Lung (tissue), 16 donors: Measurements from ENCODE around the gene E2F6. TPM values are rescaled to one million over a fixed set of nuclear protein-coding genes. Genes with fewer than 3 reads are reported as not detected.

Experiments
- ATAC-seq: fragments of 200-7000 bp; cut with Tn5 transposase; one replicate; pipeline ENCODE4 v1.9.1; 2020; ENCODE audit warnings: moderate number of reproducible peaks; ENCODE audit not compliant: insufficient read depth, low FRiP score
- DNase-seq, 3 donors: peaks; one replicate each; pipeline ENCODE4 v3.0.0-alpha.2; 2013 to 2017
- H3K27ac ChIP-seq, 2 donors: one replicate each; pipeline ENCODE4 v1.5.1; 2013; ENCODE audit warnings: mild to moderate bottlenecking in 2 of 2, moderate library complexity in 2 of 2, control low read depth in 1 of 2, inconsistent platforms in 1 of 2, low read depth in 1 of 2, low read length in 1 of 2
- H3K27me3 ChIP-seq, 3 donors: one replicate each; pipeline ENCODE4 v1.5.1; 2013; ENCODE audit warnings: low read length in 2 of 3; ENCODE audit not compliant: control insufficient read depth in 3 of 3, insufficient read depth in 3 of 3
- H3K36me3 ChIP-seq, 4 donors: one replicate each; pipeline ENCODE4 v1.5.1; 2013; ENCODE audit warnings: low read length in 4 of 4, mild to moderate bottlenecking in 1 of 4, moderate library complexity in 1 of 4; ENCODE audit not compliant: control insufficient read depth in 4 of 4, insufficient read depth in 4 of 4
- H3K4me1 ChIP-seq, 5 donors: one replicate each; pipeline ENCODE4 v1.5.1; 2013; ENCODE audit warnings: low read length in 5 of 5, mild to moderate bottlenecking in 2 of 5, moderate library complexity in 1 of 5; ENCODE audit not compliant: control insufficient read depth in 5 of 5, insufficient read depth in 5 of 5
- H3K4me3 ChIP-seq: one replicate; pipeline ENCODE4 v1.5.1; 2013; ENCODE audit warnings: mild to moderate bottlenecking, control low read depth, moderate library complexity
- H3K9ac ChIP-seq, 2 donors: one replicate each; pipeline ENCODE4 v1.5.1; 2013; ENCODE audit warnings: low read length in 2 of 2, control low read depth in 1 of 2; ENCODE audit not compliant: insufficient read depth in 1 of 2
- H3K9me3 ChIP-seq, 4 donors: one replicate each; pipeline ENCODE4 v1.5.1; 2013; ENCODE audit warnings: low read length in 3 of 4, mild to moderate bottlenecking in 1 of 4, moderate library complexity in 1 of 4; ENCODE audit not compliant: control insufficient read depth in 4 of 4, insufficient read depth in 3 of 4
- WGBS, 2 donors: extraction: QIAGEN DNeasy Blood & Tissue Kit; methylation state at CpG; one replicate each; pipeline ENCODE4 v1.1.7; 2013; 5-methylcytosine and 5-hydroxymethylcytosine counted together
- long read RNA-seq, 5 donors: transcript quantifications; one replicate each; lab custom pipeline, GENCODE V29; 2026
- polyA plus RNA-seq, 2 donors: library from polyadenylated mRNA; stranded (reverse); fragments of 200-250 nt; gene quantifications; one replicate each; pipeline ENCODE4 v1.2.1, GENCODE V29; 2013
- total RNA-seq, 2 donors: library from RNA; depleted of rRNA in 1 of 2; stranded (reverse); fragments of >200 nt in 1 of 2; gene quantifications; one replicate each; pipeline ENCODE4 v1.2.1, GENCODE V29; 2014 to 2021
- TF ChIP-seq, protein P1 (sequence below): IDR thresholded peaks from 2 replicates; pipeline ENCODE4 v1.5.1; 2012; ENCODE audit warnings: mild to moderate bottlenecking; ENCODE audit errors: control extremely low read depth, extremely low read depth
- donor health status: control.
- donor health status: control.
- donor health status: Bipolar disorder and iron deficiency.
- donor health status: healthy.
- donor health status: DM: yes; HTN: yes; CAD: no.

The E2F6 gene, protein sequence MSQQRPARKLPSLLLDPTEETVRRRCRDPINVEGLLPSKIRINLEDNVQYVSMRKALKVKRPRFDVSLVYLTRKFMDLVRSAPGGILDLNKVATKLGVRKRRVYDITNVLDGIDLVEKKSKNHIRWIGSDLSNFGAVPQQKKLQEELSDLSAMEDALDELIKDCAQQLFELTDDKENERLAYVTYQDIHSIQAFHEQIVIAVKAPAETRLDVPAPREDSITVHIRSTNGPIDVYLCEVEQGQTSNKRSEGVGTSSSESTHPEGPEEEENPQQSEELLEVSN
- total RNA-seq (10 to 100 TPM; 12.7 to 13.8 TPM), polyA plus RNA-seq (1 to 10 TPM; 8.5 to 9.4 TPM)
- long read RNA-seq, donor 1, partial matches to known transcripts = 0 of 4 reads
- long read RNA-seq, donor 1, other reads (novel, unspliced or antisense) = 0 of 4 reads
- long read RNA-seq, donor 2, partial matches to known transcripts = 0 of 2 reads
- long read RNA-seq, donor 2, other reads (novel, unspliced or antisense) = 0 of 2 reads
- long read RNA-seq, donor 3 = 0 reads
- long read RNA-seq, donor 4, partial matches to known transcripts = 0 of 2 reads
- long read RNA-seq, donor 4, other reads (novel, unspliced or antisense) = 0 of 2 reads
- long read RNA-seq, donor 5, partial matches to known transcripts = 0 of 11 reads
- long read RNA-seq, donor 5, other reads (novel, unspliced or antisense) = 0 of 11 reads

DNA sequence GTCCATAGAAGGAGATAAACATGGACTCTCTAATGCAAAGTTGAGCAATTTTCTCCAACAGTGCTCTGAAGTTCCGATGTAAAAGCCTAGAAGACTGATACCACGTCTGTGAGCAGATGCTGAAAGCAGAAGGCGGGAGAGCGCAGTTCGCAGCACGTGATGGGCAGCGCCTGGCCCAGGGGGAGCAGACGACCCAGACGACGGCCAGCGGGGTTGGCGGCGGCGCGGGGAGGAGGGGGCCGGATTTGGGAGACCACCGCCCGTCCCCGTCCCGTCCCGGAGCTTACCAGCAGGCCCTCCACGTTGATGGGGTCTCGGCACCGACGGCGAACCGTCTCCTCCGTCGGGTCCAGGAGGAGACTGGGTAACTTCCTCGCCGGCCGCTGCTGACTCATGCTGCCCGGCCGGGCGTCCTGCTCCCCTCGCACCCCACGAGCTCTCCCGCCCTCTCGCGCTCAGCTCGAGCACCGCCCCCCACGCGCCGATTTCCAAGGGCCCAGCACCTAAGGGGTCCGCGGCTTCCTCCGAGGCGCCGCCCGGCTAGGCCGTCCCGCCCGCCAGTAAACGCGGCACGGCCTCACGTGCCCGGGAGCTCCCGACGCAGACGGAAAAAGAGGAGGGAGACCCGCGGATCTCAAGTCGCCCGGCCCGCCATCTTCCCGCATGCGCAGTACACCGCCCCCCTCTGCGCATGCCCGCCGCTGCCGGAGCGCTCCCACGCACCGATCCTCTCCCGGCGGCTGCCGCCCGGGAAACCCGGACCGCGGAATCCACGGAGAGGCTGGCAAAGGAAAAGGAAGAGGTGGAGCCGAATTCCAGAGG is at the start of gene E2F6:
Gene E2F6 (minus strand): TSS at position 677 of the 822 bp plus-strand sequence. CDS start 282 bp downstream, at position 395.
- peaks cover 3 to 17% (median 8%) of the 10 kb centered on the region in 5 donors for H3K4me1 ChIP-seq
- DNase-seq (peak; percentile 96 to 97 (median 96)), ATAC-seq (peak; percentile 94)
- H3K9me3 ChIP-seq = no peaks in the 10 kb centered on the region
- H3K27me3 ChIP-seq = no peaks in the 10 kb centered on the region
- peak within 1 kb of the TSS in 1 of 2 donors; percentile 76 for H3K9ac ChIP-seq
- 0 to 1% methylated on average over 53 to 86 of the region's 86 CpGs for WGBS, 2 donors
- peak within 1 kb of the TSS; percentile 89 to 97 for H3K27ac ChIP-seq
- TF ChIP-seq, protein P1, sequence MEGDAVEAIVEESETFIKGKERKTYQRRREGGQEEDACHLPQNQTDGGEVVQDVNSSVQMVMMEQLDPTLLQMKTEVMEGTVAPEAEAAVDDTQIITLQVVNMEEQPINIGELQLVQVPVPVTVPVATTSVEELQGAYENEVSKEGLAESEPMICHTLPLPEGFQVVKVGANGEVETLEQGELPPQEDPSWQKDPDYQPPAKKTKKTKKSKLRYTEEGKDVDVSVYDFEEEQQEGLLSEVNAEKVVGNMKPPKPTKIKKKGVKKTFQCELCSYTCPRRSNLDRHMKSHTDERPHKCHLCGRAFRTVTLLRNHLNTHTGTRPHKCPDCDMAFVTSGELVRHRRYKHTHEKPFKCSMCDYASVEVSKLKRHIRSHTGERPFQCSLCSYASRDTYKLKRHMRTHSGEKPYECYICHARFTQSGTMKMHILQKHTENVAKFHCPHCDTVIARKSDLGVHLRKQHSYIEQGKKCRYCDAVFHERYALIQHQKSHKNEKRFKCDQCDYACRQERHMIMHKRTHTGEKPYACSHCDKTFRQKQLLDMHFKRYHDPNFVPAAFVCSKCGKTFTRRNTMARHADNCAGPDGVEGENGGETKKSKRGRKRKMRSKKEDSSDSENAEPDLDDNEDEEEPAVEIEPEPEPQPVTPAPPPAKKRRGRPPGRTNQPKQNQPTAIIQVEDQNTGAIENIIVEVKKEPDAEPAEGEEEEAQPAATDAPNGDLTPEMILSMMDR = no peak
- peaks cover 0 to 5% (median 3%) of the 10 kb centered on the region in 4 donors for H3K36me3 ChIP-seq
- H3K4me3 ChIP-seq = peak within 1 kb of the TSS; percentile 88

DNA sequence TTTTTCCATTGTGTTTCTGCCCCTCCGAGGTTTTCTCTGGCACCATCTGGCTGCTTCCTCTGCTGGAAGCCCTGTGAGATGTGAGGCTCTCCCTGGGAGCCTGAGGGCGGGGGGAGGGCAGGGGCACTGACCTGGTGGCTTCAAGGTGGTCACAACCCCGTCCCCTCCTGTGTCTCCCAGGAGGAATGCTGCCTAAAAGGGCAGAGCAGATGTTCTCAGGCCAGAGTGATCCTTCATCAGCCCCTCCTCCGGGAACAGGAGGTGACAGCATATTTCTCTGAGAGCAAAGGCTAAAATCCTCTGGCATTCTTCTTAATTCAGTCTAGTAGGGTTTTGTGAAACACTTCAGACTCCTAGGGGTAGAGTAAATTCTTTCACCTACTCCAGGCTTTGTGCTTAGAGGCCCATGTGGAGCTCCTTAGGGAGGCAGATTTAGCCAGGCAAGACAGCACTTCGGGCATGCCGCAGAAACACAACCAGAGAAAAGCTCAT is 49.6 kb upstream of the E2F6 start:
- no peaks in the 10 kb centered on the region for H3K27me3 ChIP-seq
- 61 to 69% methylated on average over 6 of the region's 6 CpGs for WGBS, 2 donors
- H3K4me1 ChIP-seq = peaks cover 0 to 15% (median 0%) of the 10 kb centered on the region in 5 donors
- DNase-seq (no peak), ATAC-seq (no peak)
- TF ChIP-seq, protein P1 = no peak
- no peak overlapping the region for H3K27ac ChIP-seq
- no peaks in the 10 kb centered on the region for H3K9me3 ChIP-seq
- no peak overlapping the region for H3K4me3 ChIP-seq
- H3K36me3 ChIP-seq = no peaks in the 10 kb centered on the region
- H3K9ac ChIP-seq = no peak overlapping the region

DNA sequence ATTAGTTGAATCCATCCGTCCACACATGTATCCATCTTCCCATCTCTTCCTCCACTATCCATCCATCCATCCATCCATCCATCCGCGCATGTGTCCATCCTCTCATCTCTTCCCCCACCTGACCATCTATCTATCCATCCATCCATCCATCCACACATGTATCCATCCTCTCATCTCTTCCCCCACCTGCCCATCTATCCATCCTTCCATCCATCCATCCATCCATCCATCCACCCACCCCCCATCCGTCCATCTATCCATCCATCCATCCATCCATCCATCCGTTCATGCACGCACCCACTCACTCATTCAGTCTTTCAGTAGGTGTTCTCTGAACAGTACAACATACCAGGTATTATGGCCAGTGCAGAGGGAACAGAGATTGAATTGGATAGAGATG is 48.9 kb upstream of the E2F6 start:
- 95 to 97% methylated on average over 6 of the region's 6 CpGs for WGBS, 2 donors
- ATAC-seq = no peak
- H3K9ac ChIP-seq = no peak overlapping the region

More for the DNA sequence above, 48.9 kb upstream of the E2F6 start:
- no peak for DNase-seq
- Histone ChIP-seq H3K9me3 (no peaks in the 10 kb centered on the region), H3K27me3 (no peaks in the 10 kb centered on the region), H3K27ac (no peak overlapping the region), H3K4me1 (peaks cover 0 to 15% (median 0%) of the 10 kb centered on the region in 5 donors), H3K36me3 (no peaks in the 10 kb centered on the region), H3K4me3 (no peak overlapping the region)
- TF ChIP-seq, protein P1 = no peak
